Panc1 (cell line): ENCODE data around the gene FKBP1A. TPM values are rescaled to one million over a fixed set of nuclear protein-coding genes. Genes with fewer than 3 reads are reported as not detected.

Experiments used
- ATAC-seq: fragments of 200-7000 bp; cut with Tn5 transposase; 2 replicates; pipeline ENCODE4 v1.9.1; 2020; ENCODE audit warnings: mild to moderate bottlenecking, moderate library complexity
- BruUV-seq: library from RNA; stranded (reverse); fragments of 400-500 nt; replicated peaks from 2 replicates; lab custom pipeline; 2021; lab: Mats Ljungman, UMichigan
- CTCF ChIA-PET: fragments of 300-600 bp; sonication (Branson Sonifier 250); formaldehyde crosslinking; loops from one replicate; lab custom pipeline; 2022; ENCODE audit warnings: antibody characterized with exemption; lab: Charles Lee
- POLR2A ChIA-PET: fragments of 300-600 bp; sonication (Branson Sonifier 250); formaldehyde crosslinking; loops from one replicate; lab custom pipeline; 2022; ENCODE audit warnings: antibody characterized with exemption; lab: Charles Lee
- DNase-seq: peaks from one replicate; pipeline ENCODE4 v3.0.0-alpha.2; 2010; ENCODE audit warnings: low read depth, low spot score
- H3K27ac ChIP-seq: 2 replicates; pipeline ENCODE4 v1.5.1; 2011; ENCODE audit warnings: mild to moderate bottlenecking, low read length, inconsistent platforms
- H3K27me3 ChIP-seq: fragments of 200-500 bp; sonication (Bioruptor generic); 2 replicates; pipeline ENCODE4 v1.6.0; 2014; ENCODE audit warnings: low read length, inconsistent platforms; ENCODE audit not compliant: control insufficient read depth, insufficient read depth
- H3K36me3 ChIP-seq: fragments of 200-500 bp; sonication (Bioruptor generic); 2 replicates; pipeline ENCODE4 v1.5.1; 2014; ENCODE audit warnings: inconsistent platforms, mild to moderate bottlenecking, low read length, moderate library complexity; ENCODE audit not compliant: control insufficient read depth, insufficient read depth
- H3K4me1 ChIP-seq: 2 replicates; pipeline ENCODE4 v1.5.1; 2011; ENCODE audit warnings: inconsistent platforms, mild to moderate bottlenecking, low read length, moderate library complexity; ENCODE audit not compliant: control insufficient read depth, insufficient read depth
- H3K4me3 ChIP-seq, 2 experiments: 2 replicates each; pipeline ENCODE4 v1.5.1; 2011 to 2012; ENCODE audit warnings: low read depth in 2 of 2, low read length in 2 of 2, mild to moderate bottlenecking in 2 of 2, inconsistent platforms in 1 of 2, moderate library complexity in 1 of 2
- H3K9me3 ChIP-seq: fragments of 200-500 bp; sonication (Bioruptor generic); 2 replicates; pipeline ENCODE4 v1.5.1; 2014; ENCODE audit warnings: low read depth, mild to moderate bottlenecking, inconsistent platforms, low read length, moderate library complexity; ENCODE audit not compliant: control insufficient read depth, insufficient read depth
- POLR2AphosphoS5 ChIP-seq: IDR thresholded peaks from 2 replicates; pipeline ENCODE4 v1.6.1; 2012; ENCODE audit warnings: mild to moderate bottlenecking, low read depth, low read length, moderate library complexity
- SIN3A ChIP-seq: IDR thresholded peaks from 2 replicates; pipeline ENCODE4 v1.6.1; 2012; ENCODE audit warnings: low read depth, mild to moderate bottlenecking, low read length, moderate library complexity, borderline replicate concordance; ENCODE audit not compliant: insufficient read depth
- TCF7L2 ChIP-seq: IDR thresholded peaks from 2 replicates; pipeline ENCODE4 v1.6.1; 2011; ENCODE audit warnings: mild to moderate bottlenecking, low read depth, low read length, inconsistent platforms
- in situ Hi-C: cut with HindIII; loops from 2 replicates; pipeline ENCODE4 v1.10.0; 2016; ENCODE audit warnings: low sequenced_read_pairs, low pct_unique_long_range_greater_than_20kb
- intact Hi-C: fragments of 100-400 bp; cut with micrococcal nuclease; formaldehyde crosslinking; loops from one replicate; pipeline ENCODE4 v1.10.0; 2022; ENCODE audit not compliant: unreplicated experiment
- total RNA-seq: library from RNA; stranded (reverse); gene quantifications from one replicate; pipeline ENCODE4 v1.2.1, GENCODE V29; 2021; ENCODE audit not compliant: unreplicated experiment
- TF ChIP-seq, protein P1 (sequence below), 2 experiments: IDR thresholded peaks; 2 replicates each; pipeline ENCODE4 v1.6.1; 2011 to 2012; ENCODE audit warnings: low read depth in 2 of 2, control low read depth in 1 of 2, low read length in 1 of 2, mild to moderate bottlenecking in 1 of 2, moderate library complexity in 1 of 2; ENCODE audit not compliant: insufficient read depth in 1 of 2
- TF ChIP-seq, protein P2 (sequence below): fragments of 450-650 bp; IDR thresholded peaks from 2 replicates; pipeline ENCODE4 v1.5.1; 2017; ENCODE audit warnings: mild to moderate bottlenecking

Gene FKBP1A
- total RNA-seq, 1 experiment from 2014 or later = 695 TPM

- BruUV-seq = no TSS peak
- ATAC-seq (no peak), DNase-seq (no peak)
- CTCF ChIA-PET = interaction anchor here (2.3 kb wide), 1 partner anchor 56 kb away, joined by 5 read pairs; no protein-coding TSS in a partner anchor
- Histone ChIP-seq H3K9me3 (no peaks in the 10 kb centered on the region), H3K27me3 (no peaks in the 10 kb centered on the region), H3K4me1 (peaks cover 94% of the 10 kb centered on the region), H3K4me3 (no peak overlapping the region), H3K27ac (peak overlapping the region; percentile 40; the same call in 1 of the 2 replicates), H3K36me3 (no peaks in the 10 kb centered on the region; the same call in 1 of the 2 replicates)
- intact Hi-C loops (no loop called here), in situ Hi-C loops (no loop called here)
- POLR2A ChIA-PET = interaction anchor here (1.2 kb wide), 1 partner anchor 45 kb away, joined by 3 read pairs; no protein-coding TSS in a partner anchor
- TF ChIP-seq TCF7L2 (no peak), POLR2AphosphoS5 (no peak), SIN3A (no peak)
- TF ChIP-seq, protein P1, sequence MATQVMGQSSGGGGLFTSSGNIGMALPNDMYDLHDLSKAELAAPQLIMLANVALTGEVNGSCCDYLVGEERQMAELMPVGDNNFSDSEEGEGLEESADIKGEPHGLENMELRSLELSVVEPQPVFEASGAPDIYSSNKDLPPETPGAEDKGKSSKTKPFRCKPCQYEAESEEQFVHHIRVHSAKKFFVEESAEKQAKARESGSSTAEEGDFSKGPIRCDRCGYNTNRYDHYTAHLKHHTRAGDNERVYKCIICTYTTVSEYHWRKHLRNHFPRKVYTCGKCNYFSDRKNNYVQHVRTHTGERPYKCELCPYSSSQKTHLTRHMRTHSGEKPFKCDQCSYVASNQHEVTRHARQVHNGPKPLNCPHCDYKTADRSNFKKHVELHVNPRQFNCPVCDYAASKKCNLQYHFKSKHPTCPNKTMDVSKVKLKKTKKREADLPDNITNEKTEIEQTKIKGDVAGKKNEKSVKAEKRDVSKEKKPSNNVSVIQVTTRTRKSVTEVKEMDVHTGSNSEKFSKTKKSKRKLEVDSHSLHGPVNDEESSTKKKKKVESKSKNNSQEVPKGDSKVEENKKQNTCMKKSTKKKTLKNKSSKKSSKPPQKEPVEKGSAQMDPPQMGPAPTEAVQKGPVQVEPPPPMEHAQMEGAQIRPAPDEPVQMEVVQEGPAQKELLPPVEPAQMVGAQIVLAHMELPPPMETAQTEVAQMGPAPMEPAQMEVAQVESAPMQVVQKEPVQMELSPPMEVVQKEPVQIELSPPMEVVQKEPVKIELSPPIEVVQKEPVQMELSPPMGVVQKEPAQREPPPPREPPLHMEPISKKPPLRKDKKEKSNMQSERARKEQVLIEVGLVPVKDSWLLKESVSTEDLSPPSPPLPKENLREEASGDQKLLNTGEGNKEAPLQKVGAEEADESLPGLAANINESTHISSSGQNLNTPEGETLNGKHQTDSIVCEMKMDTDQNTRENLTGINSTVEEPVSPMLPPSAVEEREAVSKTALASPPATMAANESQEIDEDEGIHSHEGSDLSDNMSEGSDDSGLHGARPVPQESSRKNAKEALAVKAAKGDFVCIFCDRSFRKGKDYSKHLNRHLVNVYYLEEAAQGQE (IDR thresholded peaks at IDR 0.05; ENCODE audit: insufficient read depth in 1 of 2, low read depth in 2 of 2, low read length in 1 of 2) = no peak
- TF ChIP-seq, protein P2, sequence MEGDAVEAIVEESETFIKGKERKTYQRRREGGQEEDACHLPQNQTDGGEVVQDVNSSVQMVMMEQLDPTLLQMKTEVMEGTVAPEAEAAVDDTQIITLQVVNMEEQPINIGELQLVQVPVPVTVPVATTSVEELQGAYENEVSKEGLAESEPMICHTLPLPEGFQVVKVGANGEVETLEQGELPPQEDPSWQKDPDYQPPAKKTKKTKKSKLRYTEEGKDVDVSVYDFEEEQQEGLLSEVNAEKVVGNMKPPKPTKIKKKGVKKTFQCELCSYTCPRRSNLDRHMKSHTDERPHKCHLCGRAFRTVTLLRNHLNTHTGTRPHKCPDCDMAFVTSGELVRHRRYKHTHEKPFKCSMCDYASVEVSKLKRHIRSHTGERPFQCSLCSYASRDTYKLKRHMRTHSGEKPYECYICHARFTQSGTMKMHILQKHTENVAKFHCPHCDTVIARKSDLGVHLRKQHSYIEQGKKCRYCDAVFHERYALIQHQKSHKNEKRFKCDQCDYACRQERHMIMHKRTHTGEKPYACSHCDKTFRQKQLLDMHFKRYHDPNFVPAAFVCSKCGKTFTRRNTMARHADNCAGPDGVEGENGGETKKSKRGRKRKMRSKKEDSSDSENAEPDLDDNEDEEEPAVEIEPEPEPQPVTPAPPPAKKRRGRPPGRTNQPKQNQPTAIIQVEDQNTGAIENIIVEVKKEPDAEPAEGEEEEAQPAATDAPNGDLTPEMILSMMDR = no peak
Measured at GRCh38 chr20:1382670-1383069, 10.2 kb downstream of the FKBP1A start.

- ATAC-seq = no peak
- intact Hi-C loops = no loop called here
- CTCF ChIA-PET = interaction anchor here (0.6 to 2.3 kb wide), 2 partner anchors 47 to 56 kb away, joined by 3 to 5 read pairs; no protein-coding TSS in a partner anchor
- in situ Hi-C loops = no loop called here
- peak overlapping the region; percentile 40; the same call in 1 of the 2 replicates for H3K27ac ChIP-seq
- POLR2A ChIA-PET = interaction anchor here (1.2 kb wide), 1 partner anchor 46 kb away, joined by 3 read pairs; no protein-coding TSS in a partner anchor
- H3K27me3 ChIP-seq = no peaks in the 10 kb centered on the region
- TF ChIP-seq, protein P1 (IDR thresholded peaks at IDR 0.05; ENCODE audit: insufficient read depth in 1 of 2, low read depth in 2 of 2, low read length in 1 of 2) = no peak
- TF ChIP-seq POLR2AphosphoS5 = no peak
- no peak for TF ChIP-seq TCF7L2
- TF ChIP-seq, protein P2 = no peak
- no peak for TF ChIP-seq SIN3A
- H3K4me1 ChIP-seq = peaks cover 93% of the 10 kb centered on the region
- BruUV-seq = no TSS peak
- no peak for DNase-seq
- no peak overlapping the region for H3K4me3 ChIP-seq
- H3K36me3 ChIP-seq = no peaks in the 10 kb centered on the region; the same call in 1 of the 2 replicates
- H3K9me3 ChIP-seq = no peaks in the 10 kb centered on the region
Measured at GRCh38 chr20:1381753-1382591, 10.9 kb downstream of the FKBP1A start.
